Smooth muscle cell (in vitro differentiated cells): Measurements from ENCODE around the gene C9orf72. TPM values are rescaled to one million over a fixed set of nuclear protein-coding genes. Genes with fewer than 3 reads are reported as not detected.

Source experiments
- DNase-seq: peaks from one replicate; lab custom pipeline; 2025; ENCODE audit not compliant: unreplicated experiment; lab: John Stamatoyannopoulos, UW
- H2AFZ ChIP-seq: fragments of 200-600 bp; sonication (generic); 2 replicates; pipeline ENCODE4 v1.6.0; 2016; ENCODE audit warnings: antibody characterized with exemption, low read depth, mild to moderate bottlenecking
- H3F3A ChIP-seq: fragments of 200-600 bp; sonication (generic); 2 replicates; pipeline ENCODE4 v1.6.0; 2017; ENCODE audit warnings: antibody characterized with exemption, low read depth
- H3K27ac ChIP-seq: fragments of 200-600 bp; sonication (generic); 2 replicates; pipeline ENCODE4 v1.5.1; 2016; ENCODE audit warnings: low read depth, mild to moderate bottlenecking
- H3K27me3 ChIP-seq: fragments of 200-600 bp; sonication (generic); 2 replicates; pipeline ENCODE4 v1.6.1; 2016; ENCODE audit warnings: low read depth, mild to moderate bottlenecking
- H3K36me3 ChIP-seq: fragments of 200-600 bp; sonication (generic); 2 replicates; pipeline ENCODE4 v1.5.1; 2016; ENCODE audit warnings: low read depth
- H3K4me1 ChIP-seq: fragments of 200-600 bp; sonication (generic); 2 replicates; pipeline ENCODE4 v1.5.1; 2016; ENCODE audit warnings: low read depth
- H3K4me2 ChIP-seq: fragments of 200-600 bp; sonication (generic); 2 replicates; pipeline ENCODE4 v1.6.0; 2016; ENCODE audit warnings: mild to moderate bottlenecking
- H3K4me3 ChIP-seq: fragments of 200-600 bp; sonication (generic); 2 replicates; pipeline ENCODE4 v1.5.1; 2016; ENCODE audit warnings: mild to moderate bottlenecking
- H3K79me2 ChIP-seq: fragments of 200-600 bp; sonication (generic); 2 replicates; pipeline ENCODE4 v1.6.0; 2016; ENCODE audit warnings: low read depth, mild to moderate bottlenecking
- H3K9ac ChIP-seq: fragments of 200-600 bp; sonication (generic); 2 replicates; pipeline ENCODE4 v1.6.0; 2016; ENCODE audit warnings: low read depth
- H3K9me3 ChIP-seq: fragments of 200-600 bp; sonication (generic); replicated peaks from 2 replicates; pipeline ENCODE4 v1.5.1; 2016; ENCODE audit warnings: low read depth
- H4K20me1 ChIP-seq: fragments of 200-600 bp; sonication (generic); 2 replicates; pipeline ENCODE4 v1.6.0; 2016; ENCODE audit warnings: low read depth
- WGBS: methylation state at CpG from one replicate; pipeline ENCODE4 v1.1.7; 2016; ENCODE audit warnings: low lambda C conversion rate; 5-methylcytosine and 5-hydroxymethylcytosine counted together
- polyA plus RNA-seq: library from polyadenylated mRNA; unstranded; fragments of >200 nt; fragmentation: Nextera tagmentation; extraction: Ambion mirVana; gene quantifications from 2 replicates; pipeline ENCODE4 v1.2.1, GENCODE V29; 2016
- total RNA-seq: library from RNA; depleted of rRNA; stranded (reverse); fragments of >200 nt; gene quantifications from 2 replicates; pipeline ENCODE4 v1.2.3, GENCODE V29; 2014
- TF ChIP-seq, protein P1 (sequence below): fragments of 200-600 bp; sonication (generic); IDR thresholded peaks from 2 replicates; pipeline ENCODE4 v1.5.1; 2017; ENCODE audit warnings: borderline replicate concordance, mild to moderate bottlenecking, antibody characterized with exemption; ENCODE audit not compliant: insufficient read depth, poor library complexity, severe bottlenecking

The C9orf72 gene
- total and polyA plus RNA-seq, 2 experiments from 2014 or later: 8.2 to 12.5 TPM

GRCh38 chr9:27591093-27591492 is 17.8 kb upstream of the C9orf72 start:
- WGBS: 82% methylated on average over 2 of the region's 2 CpGs

GRCh38 chr9:27590651-27591050 is 17.4 kb upstream of the C9orf72 start:
- Histone ChIP-seq H3K4me2 (no peak overlapping the region), H4K20me1 (no peaks in the 10 kb centered on the region), H3K79me2 (no peaks in the 10 kb centered on the region), H3K4me1 (no peaks in the 10 kb centered on the region), H3K4me3 (no peak overlapping the region), H3K27me3 (no peaks in the 10 kb centered on the region), H3K9me3 (no peaks in the 10 kb centered on the region), H3F3A (no peaks in the 10 kb centered on the region), H3K9ac (no peak overlapping the region), H3K36me3 (no peaks in the 10 kb centered on the region), H3K27ac (peak overlapping the region; percentile 56), H2AFZ (no peak overlapping the region)
- TF ChIP-seq, protein P1, sequence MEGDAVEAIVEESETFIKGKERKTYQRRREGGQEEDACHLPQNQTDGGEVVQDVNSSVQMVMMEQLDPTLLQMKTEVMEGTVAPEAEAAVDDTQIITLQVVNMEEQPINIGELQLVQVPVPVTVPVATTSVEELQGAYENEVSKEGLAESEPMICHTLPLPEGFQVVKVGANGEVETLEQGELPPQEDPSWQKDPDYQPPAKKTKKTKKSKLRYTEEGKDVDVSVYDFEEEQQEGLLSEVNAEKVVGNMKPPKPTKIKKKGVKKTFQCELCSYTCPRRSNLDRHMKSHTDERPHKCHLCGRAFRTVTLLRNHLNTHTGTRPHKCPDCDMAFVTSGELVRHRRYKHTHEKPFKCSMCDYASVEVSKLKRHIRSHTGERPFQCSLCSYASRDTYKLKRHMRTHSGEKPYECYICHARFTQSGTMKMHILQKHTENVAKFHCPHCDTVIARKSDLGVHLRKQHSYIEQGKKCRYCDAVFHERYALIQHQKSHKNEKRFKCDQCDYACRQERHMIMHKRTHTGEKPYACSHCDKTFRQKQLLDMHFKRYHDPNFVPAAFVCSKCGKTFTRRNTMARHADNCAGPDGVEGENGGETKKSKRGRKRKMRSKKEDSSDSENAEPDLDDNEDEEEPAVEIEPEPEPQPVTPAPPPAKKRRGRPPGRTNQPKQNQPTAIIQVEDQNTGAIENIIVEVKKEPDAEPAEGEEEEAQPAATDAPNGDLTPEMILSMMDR: no peak
- no peak for DNase-seq

More at GRCh38 chr9:27591093-27591492, 17.8 kb upstream of the C9orf72 start:
- Histone ChIP-seq H3K9me3 (no peaks in the 10 kb centered on the region), H4K20me1 (no peaks in the 10 kb centered on the region), H3K36me3 (no peaks in the 10 kb centered on the region), H3K27me3 (no peaks in the 10 kb centered on the region), H3K27ac (peak overlapping the region; percentile 56), H3K4me2 (no peak overlapping the region), H2AFZ (no peak overlapping the region), H3K79me2 (no peaks in the 10 kb centered on the region), H3K9ac (no peak overlapping the region), H3K4me3 (no peak overlapping the region), H3K4me1 (no peaks in the 10 kb centered on the region), H3F3A (no peaks in the 10 kb centered on the region)
- no peak for DNase-seq
- TF ChIP-seq, protein P1: no peak

- no peak for DNase-seq
- Histone ChIP-seq H2AFZ (no peak overlapping the region), H3K79me2 (no peaks in the 10 kb centered on the region), H3K4me2 (no peak overlapping the region), H3K4me1 (no peaks in the 10 kb centered on the region), H3K36me3 (no peaks in the 10 kb centered on the region), H3K27me3 (no peaks in the 10 kb centered on the region), H3K9me3 (no peaks in the 10 kb centered on the region), H3F3A (no peaks in the 10 kb centered on the region), H4K20me1 (no peaks in the 10 kb centered on the region), H3K27ac (no peak overlapping the region), H3K9ac (no peak overlapping the region), H3K4me3 (no peak overlapping the region)
- 83% methylated on average over 2 of the region's 2 CpGs for WGBS
- TF ChIP-seq, protein P1: no peak
Observed at GRCh38 chr9:27589462-27589861, 16.2 kb upstream of the C9orf72 start.

DNA sequence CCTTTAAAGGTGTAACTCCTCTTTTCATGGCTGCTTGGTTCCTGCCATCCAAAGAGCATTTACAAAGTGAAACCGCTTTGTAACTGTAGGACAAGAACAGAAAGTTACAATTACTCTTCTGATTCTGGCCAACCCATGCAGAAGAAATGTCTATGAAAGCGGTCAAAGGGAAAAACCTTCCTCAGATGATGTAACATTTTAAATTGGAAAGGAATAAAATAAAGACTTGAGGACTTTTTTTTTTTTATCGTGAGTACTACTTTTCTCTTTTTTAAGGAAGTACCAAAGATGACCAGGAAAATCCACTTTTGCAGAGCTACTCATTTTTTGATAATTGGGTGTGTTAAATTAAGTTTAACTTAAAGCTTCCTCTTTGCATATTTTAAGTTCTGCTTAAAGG is 13.0 kb upstream of the C9orf72 start:
- H3K4me2 ChIP-seq: no peak overlapping the region
- no peaks in the 10 kb centered on the region for H3F3A ChIP-seq
- H3K36me3 ChIP-seq: no peaks in the 10 kb centered on the region
- no peaks in the 10 kb centered on the region for H4K20me1 ChIP-seq
- no peaks in the 10 kb centered on the region for H3K27me3 ChIP-seq
- 98% methylated on average over 3 of the region's 3 CpGs for WGBS
- no peaks in the 10 kb centered on the region for H3K4me1 ChIP-seq
- H3K79me2 ChIP-seq: no peaks in the 10 kb centered on the region
- TF ChIP-seq, protein P1: no peak
- H3K9ac ChIP-seq: no peak overlapping the region
- H3K9me3 ChIP-seq: no peaks in the 10 kb centered on the region
- H2AFZ ChIP-seq: no peak overlapping the region
- no peak overlapping the region for H3K27ac ChIP-seq
- DNase-seq: no peak
- H3K4me3 ChIP-seq: no peak overlapping the region
